CD14-positive monocyte (primary cell): ENCODE results near the gene STK11IP. TPM values are rescaled to one million over a fixed set of nuclear protein-coding genes. Genes with fewer than 3 reads are reported as not detected.

Source experiments
- DNase-seq, 3 donors: peaks; one replicate each; pipeline ENCODE4 v3.0.0-alpha.2; 2011 to 2022
- H2AFZ ChIP-seq: 2 replicates; pipeline ENCODE4 v1.6.0; 2012; ENCODE audit warnings: mild to moderate bottlenecking, low read depth, low read length, inconsistent platforms; ENCODE audit not compliant: insufficient read depth, poor library complexity, severe bottlenecking
- H3K27ac ChIP-seq, 2 donors: 1 replicate in 1 of 2; 2 replicates in 1 of 2; pipeline ENCODE4 v1.5.1; 2012 to 2013; ENCODE audit warnings: low read length in 2 of 2, control low read depth in 1 of 2, inconsistent platforms in 1 of 2, low read depth in 1 of 2, mild to moderate bottlenecking in 1 of 2
- H3K27me3 ChIP-seq, 2 donors: one replicate each; pipeline versions ENCODE4 v1.6.0 to v1.6.1; 2011 to 2013; ENCODE audit warnings: low read length in 2 of 2; ENCODE audit not compliant: control insufficient read depth in 2 of 2, insufficient read depth in 2 of 2
- H3K36me3 ChIP-seq, 2 donors: replicated peaks in 1 of 2; 1 replicate in 1 of 2; 2 replicates in 1 of 2; pipeline versions ENCODE4 v1.5.1 to v1.6.1; 2012 to 2013; ENCODE audit warnings: low read length in 2 of 2, control low read depth in 1 of 2, inconsistent platforms in 1 of 2, mild to moderate bottlenecking in 1 of 2; ENCODE audit not compliant: insufficient read depth in 2 of 2, control insufficient read depth in 1 of 2
- H3K4me1 ChIP-seq, 2 donors: 1 replicate in 1 of 2; 2 replicates in 1 of 2; pipeline versions ENCODE4 v1.5.1 to v1.6.1; 2012 to 2013; ENCODE audit warnings: low read length in 2 of 2, control low read depth in 1 of 2, inconsistent platforms in 1 of 2, mild to moderate bottlenecking in 1 of 2, moderate library complexity in 1 of 2; ENCODE audit not compliant: insufficient read depth in 2 of 2, control insufficient read depth in 1 of 2
- H3K4me2 ChIP-seq: replicated peaks from 2 replicates; pipeline ENCODE3; 2012; ENCODE audit warnings: low read length, moderate library complexity, mild to moderate bottlenecking; ENCODE audit not compliant: poor library complexity, severe bottlenecking; ENCODE audit errors: extremely low read depth
- H3K4me3 ChIP-seq, 3 experiments: fragments of 200-600 bp in 1 of 3; sonication (generic) in 1 of 3; replicated peaks in 1 of 3; 1 replicate in 2 of 3; 2 replicates in 1 of 3; pipeline ENCODE4 v1.5.1; 2011 to 2013; ENCODE audit warnings: low read length in 3 of 3, mild to moderate bottlenecking in 3 of 3, control low read depth in 2 of 3, low read depth in 2 of 3, inconsistent platforms in 1 of 3, moderate library complexity in 1 of 3
- H3K79me2 ChIP-seq: 2 replicates; pipeline ENCODE4 v1.6.0; 2012; ENCODE audit warnings: mild to moderate bottlenecking, control low read depth, inconsistent platforms, low read length, moderate library complexity; ENCODE audit not compliant: insufficient read depth
- H3K9ac ChIP-seq: 2 replicates; pipeline ENCODE4 v1.6.0; 2017; ENCODE audit warnings: low read length, mild to moderate bottlenecking; ENCODE audit not compliant: insufficient read depth, poor library complexity, severe bottlenecking
- H3K9me3 ChIP-seq, 2 donors: replicated peaks in 1 of 2; 1 replicate in 1 of 2; 2 replicates in 1 of 2; pipeline versions ENCODE4 v1.5.1 to v1.6.1; 2012 to 2013; ENCODE audit warnings: low read length in 2 of 2, control low read depth in 1 of 2; ENCODE audit not compliant: control insufficient read depth in 1 of 2, insufficient read depth in 1 of 2
- H4K20me1 ChIP-seq: 2 replicates; pipeline ENCODE4 v1.6.0; 2012; ENCODE audit warnings: mild to moderate bottlenecking, low read length, control low read depth, moderate library complexity; ENCODE audit not compliant: insufficient read depth
- H3K27ac Mint-ChIP-seq, 7 donors: one replicate each; pipeline ENCODE4 v1.8.0; 2020; ENCODE audit warnings: mild to moderate bottlenecking in 7 of 7, mixed read lengths in 7 of 7, moderate library complexity in 6 of 7, inconsistent platforms in 2 of 7
- H3K27me3 Mint-ChIP-seq, 3 donors: one replicate each; pipeline ENCODE4 v1.8.0; 2021 to 2022; ENCODE audit warnings: low read depth in 3 of 3, mild to moderate bottlenecking in 3 of 3, mixed read lengths in 3 of 3, moderate library complexity in 3 of 3, inconsistent platforms in 1 of 3
- H3K36me3 Mint-ChIP-seq, 2 donors: one replicate each; pipeline ENCODE4 v1.8.0; 2020; ENCODE audit warnings: mixed read lengths in 2 of 2, inconsistent platforms in 1 of 2, mild to moderate bottlenecking in 1 of 2
- H3K4me1 Mint-ChIP-seq: one replicate; pipeline ENCODE4 v1.8.0; 2020; ENCODE audit warnings: mild to moderate bottlenecking, mixed read lengths
- H3K4me3 Mint-ChIP-seq, 2 donors: one replicate each; pipeline ENCODE4 v1.8.0; 2020; ENCODE audit warnings: mild to moderate bottlenecking in 2 of 2, mixed read lengths in 2 of 2, moderate library complexity in 1 of 2
- H3K9me3 Mint-ChIP-seq, 7 donors: one replicate each; pipeline ENCODE4 v1.8.0; 2020 to 2022; ENCODE audit warnings: mixed read lengths in 7 of 7, mild to moderate bottlenecking in 6 of 7, moderate library complexity in 6 of 7, inconsistent platforms in 2 of 7
- WGBS: methylation state at CpG from one replicate; pipeline ENCODE4 v1.1.5; 2013; ENCODE audit warnings: missing lambda C conversion rate; ENCODE audit not compliant: insufficient coverage; 5-methylcytosine and 5-hydroxymethylcytosine counted together
- intact Hi-C, 2 donors: fragments of 100-400 bp; cut with micrococcal nuclease; formaldehyde crosslinking; loops; one replicate each; pipeline versions ENCODE4 v1.15.0 to v1.15.1; 2023
- polyA plus RNA-seq, 3 donors: library from polyadenylated mRNA; depleted of rRNA in 1 of 3; unstranded in 2 of 3; stranded (reverse) in 1 of 3; fragments of 300-500 nt in 2 of 3; fragments of >200 nt in 1 of 3; fragmentation: Illumina TruSeq in 2 of 3; gene quantifications; 1 replicate in 2 of 3; 2 replicates in 1 of 3; pipeline ENCODE4 v1.2.3, GENCODE V29; 2012 to 2021
- TF ChIP-seq, protein P1 (sequence below): fragments of 200-600 bp; IDR thresholded peaks from one replicate; pipeline ENCODE4 v1.8.0; 2022; ENCODE audit warnings: antibody characterized with exemption, mild to moderate bottlenecking

The STK11IP gene
- polyA plus RNA-seq, 3 donors = 13.0 to 79.1 (median 15.7) TPM

DNA sequence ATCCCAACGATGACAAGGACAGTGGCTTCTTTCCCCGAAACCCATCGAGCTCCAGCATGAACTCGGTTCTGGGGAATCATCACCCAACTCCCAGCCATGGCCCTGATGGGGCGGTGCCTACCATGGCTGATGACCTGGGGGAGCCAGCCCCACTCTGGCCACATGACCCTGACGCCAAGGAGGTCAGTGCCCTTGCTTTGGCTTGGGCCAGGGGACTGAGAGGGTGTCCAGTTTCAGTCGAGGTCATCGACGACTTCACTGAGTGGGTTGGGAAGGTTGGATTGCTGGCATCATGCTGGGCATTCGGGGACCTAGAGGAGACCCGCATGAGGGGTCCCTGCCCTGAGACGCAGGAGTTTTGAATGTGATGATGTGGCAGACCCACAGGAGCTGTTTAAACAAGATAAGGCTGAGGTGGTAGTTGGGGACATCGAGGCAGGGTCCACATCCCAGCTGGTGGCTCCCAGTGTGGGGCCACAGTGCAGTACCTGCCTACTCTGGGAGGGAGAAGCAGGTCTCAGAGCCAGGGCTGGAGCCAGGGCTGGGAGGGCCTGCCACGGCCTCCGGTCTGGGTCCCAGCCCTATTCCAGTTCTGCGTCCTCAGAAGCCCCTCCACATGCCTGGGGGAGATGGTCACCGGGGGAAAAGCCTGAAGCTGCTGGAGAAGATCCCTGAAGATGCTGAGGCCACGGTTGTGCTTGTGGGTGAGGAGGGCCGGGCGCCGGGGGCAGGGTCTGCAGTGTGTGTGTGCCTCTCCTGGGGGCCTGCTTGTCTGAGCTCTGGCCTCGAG is 35.8 kb downstream of the STK11IP start:
- Mint-ChIP-seq H3K9me3 (peaks cover 0 to 3% (median 0%) of the 10 kb centered on the region in 7 donors), H3K4me3 (no peak overlapping the region), H3K27me3 (peaks cover 7 to 25% (median 16%) of the 10 kb centered on the region in 3 donors), H3K27ac (no peak overlapping the region), H3K4me1 (peaks cover 6% of the 10 kb centered on the region), H3K36me3 (no peaks in the 10 kb centered on the region)
- H3K9me3 ChIP-seq = no peaks in the 10 kb centered on the region
- TF ChIP-seq, protein P1, sequence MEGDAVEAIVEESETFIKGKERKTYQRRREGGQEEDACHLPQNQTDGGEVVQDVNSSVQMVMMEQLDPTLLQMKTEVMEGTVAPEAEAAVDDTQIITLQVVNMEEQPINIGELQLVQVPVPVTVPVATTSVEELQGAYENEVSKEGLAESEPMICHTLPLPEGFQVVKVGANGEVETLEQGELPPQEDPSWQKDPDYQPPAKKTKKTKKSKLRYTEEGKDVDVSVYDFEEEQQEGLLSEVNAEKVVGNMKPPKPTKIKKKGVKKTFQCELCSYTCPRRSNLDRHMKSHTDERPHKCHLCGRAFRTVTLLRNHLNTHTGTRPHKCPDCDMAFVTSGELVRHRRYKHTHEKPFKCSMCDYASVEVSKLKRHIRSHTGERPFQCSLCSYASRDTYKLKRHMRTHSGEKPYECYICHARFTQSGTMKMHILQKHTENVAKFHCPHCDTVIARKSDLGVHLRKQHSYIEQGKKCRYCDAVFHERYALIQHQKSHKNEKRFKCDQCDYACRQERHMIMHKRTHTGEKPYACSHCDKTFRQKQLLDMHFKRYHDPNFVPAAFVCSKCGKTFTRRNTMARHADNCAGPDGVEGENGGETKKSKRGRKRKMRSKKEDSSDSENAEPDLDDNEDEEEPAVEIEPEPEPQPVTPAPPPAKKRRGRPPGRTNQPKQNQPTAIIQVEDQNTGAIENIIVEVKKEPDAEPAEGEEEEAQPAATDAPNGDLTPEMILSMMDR = no peak
- intact Hi-C loops = no loop called here
- H4K20me1 ChIP-seq = no peaks in the 10 kb centered on the region
- H3K79me2 ChIP-seq = no peaks in the 10 kb centered on the region
- peaks cover 9 to 12% of the 10 kb centered on the region in 2 donors for H3K4me1 ChIP-seq
- 87% methylated on average over 12 of the region's 22 CpGs for WGBS
- H3K4me2 ChIP-seq = no peak overlapping the region
- H2AFZ ChIP-seq = no peak overlapping the region
- no peak overlapping the region for H3K4me3 ChIP-seq
- peaks cover 0 to 5% of the 10 kb centered on the region in 2 donors for H3K27me3 ChIP-seq
- no peak for DNase-seq
- H3K9ac ChIP-seq = no peak overlapping the region
- no peak overlapping the region for H3K27ac ChIP-seq
- H3K36me3 ChIP-seq = no peaks in the 10 kb centered on the region

DNA sequence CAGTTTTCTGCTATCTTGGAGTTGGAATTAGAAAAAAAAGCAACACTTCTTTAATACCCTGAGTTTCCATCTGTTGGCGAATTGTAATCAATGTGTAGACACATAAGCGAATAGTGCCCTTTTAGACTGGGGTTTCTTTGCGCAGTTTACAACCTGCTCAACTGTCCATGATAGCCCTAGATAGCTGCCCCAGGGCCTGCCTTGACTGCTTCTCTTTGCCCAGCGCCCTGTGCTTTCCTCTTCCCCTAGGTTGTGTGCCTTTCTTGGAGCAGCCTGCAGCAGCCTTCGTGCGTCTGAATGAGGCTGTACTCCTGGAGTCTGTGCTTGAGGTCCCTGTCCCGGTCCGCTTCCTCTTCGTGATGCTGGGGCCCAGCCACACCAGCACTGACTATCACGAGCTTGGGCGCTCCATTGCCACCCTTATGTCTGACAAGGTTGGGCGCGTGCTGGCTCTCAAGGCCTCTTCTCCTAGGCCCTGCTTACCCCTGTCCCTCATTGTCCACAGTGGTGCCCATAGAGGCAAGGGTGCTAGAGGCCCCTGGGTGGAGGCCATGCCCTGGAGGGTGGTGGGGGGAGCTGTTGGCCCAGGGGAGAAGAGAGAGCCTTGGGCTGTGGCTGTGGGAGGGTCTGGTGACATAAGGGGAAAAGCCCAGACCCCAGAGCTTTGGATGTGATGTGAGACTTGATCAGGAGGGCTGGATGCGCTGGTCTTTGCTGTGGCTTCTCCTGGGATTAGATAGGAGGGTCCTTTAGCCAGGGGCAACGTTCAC is 36.7 kb downstream of the STK11IP start:
- Mint-ChIP-seq H3K9me3 (peaks cover 0 to 2% (median 0%) of the 10 kb centered on the region in 7 donors), H3K27me3 (peaks cover 2 to 18% (median 9%) of the 10 kb centered on the region in 3 donors), H3K36me3 (no peaks in the 10 kb centered on the region), H3K4me3 (no peak overlapping the region), H3K4me1 (peaks cover 4% of the 10 kb centered on the region), H3K27ac (peak overlapping the region in 1 of 7 donors; percentile 13)
- H3K27ac ChIP-seq = no peak overlapping the region
- no peak for DNase-seq
- no peaks in the 10 kb centered on the region for H3K9me3 ChIP-seq
- peaks cover 2 to 3% of the 10 kb centered on the region in 2 donors for H3K4me1 ChIP-seq
- no peak overlapping the region for H3K4me3 ChIP-seq
- intact Hi-C loops = no loop called here
- no peaks in the 10 kb centered on the region for H4K20me1 ChIP-seq
- H3K79me2 ChIP-seq = no peaks in the 10 kb centered on the region
- TF ChIP-seq, protein P1 = no peak
- no peak overlapping the region for H3K4me2 ChIP-seq
- no peak overlapping the region for H3K9ac ChIP-seq
- 91% methylated on average over 14 of the region's 15 CpGs for WGBS
- no peak overlapping the region for H2AFZ ChIP-seq
- H3K27me3 ChIP-seq = no peaks in the 10 kb centered on the region
- no peaks in the 10 kb centered on the region for H3K36me3 ChIP-seq
